NCI-H2081 treated with DMSO at 0.1 percent for 48 hours (cell line): ENCODE measurements around the gene NKPD1.
A peak's percentile ranks its signal among the peaks of the same experiment; 100 is the strongest.
"Not testable (repeated sequence)": the region's sequence is repeated elsewhere in the genome, so short reads cannot be mapped to it uniquely, and the experiment has no call there.

Experiments used
- DNase-seq: peaks from one replicate; lab custom pipeline; 2025; lab: John Stamatoyannopoulos, UW

The NKPD1 gene

GRCh38 chr19:45139286-45140143 is 21.3 kb downstream of the NKPD1 start:
- DNase-seq: no peak

- DNase-seq: no peak
Observed at GRCh38 chr19:45138303-45138751, 22.5 kb downstream of the NKPD1 start.

- DNase-seq: peak; percentile 95
Observed at GRCh38 chr19:45137179-45137761, 23.5 kb downstream of the NKPD1 start.

GRCh38 chr19:45136507-45137178 is 24.1 kb downstream of the NKPD1 start:
- DNase-seq: no peak

GRCh38 chr19:45135176-45135885 is 25.5 kb downstream of the NKPD1 start:
- DNase-seq: no peak

GRCh38 chr19:45133661-45134060 is 27.1 kb downstream of the NKPD1 start:
- DNase-seq: no peak

GRCh38 chr19:45130888-45131615 is 29.7 kb downstream of the NKPD1 start:
- peak; percentile 85 for DNase-seq

GRCh38 chr19:45130236-45130635 is 30.5 kb downstream of the NKPD1 start:
- DNase-seq: no peak

- no peak for DNase-seq
Observed at GRCh38 chr19:45128806-45129205, 32.0 kb downstream of the NKPD1 start.

GRCh38 chr19:45128146-45128545 is 32.6 kb downstream of the NKPD1 start:
- DNase-seq: no peak

- DNase-seq: no peak
Observed at GRCh38 chr19:45126654-45127053, 34.1 kb downstream of the NKPD1 start.

- DNase-seq: no peak
Observed at GRCh38 chr19:45125975-45126493, 34.7 kb downstream of the NKPD1 start.

- no peak for DNase-seq
Observed at GRCh38 chr19:45125360-45125759, 35.4 kb downstream of the NKPD1 start.

GRCh38 chr19:45124021-45124420 is 36.8 kb downstream of the NKPD1 start:
- no peak for DNase-seq

GRCh38 chr19:45123440-45123850 is 37.3 kb downstream of the NKPD1 start:
- DNase-seq: no peak

- DNase-seq: no peak
Observed at GRCh38 chr19:45122832-45123231, 38.0 kb downstream of the NKPD1 start.

GRCh38 chr19:45121827-45122345 is 38.9 kb downstream of the NKPD1 start:
- DNase-seq: no peak

GRCh38 chr19:45119582-45119981 is 41.2 kb downstream of the NKPD1 start:
- no peak for DNase-seq

GRCh38 chr19:45118591-45119355 is 42.0 kb downstream of the NKPD1 start:
- not testable (repeated sequence) for DNase-seq

- no peak for DNase-seq
Observed at GRCh38 chr19:45118106-45118505, 42.7 kb downstream of the NKPD1 start.
